AG10803 (cell line): ENCODE measurements around the gene RHEB.
A peak's percentile ranks its signal among the peaks of the same experiment; 100 is the strongest.

Experiments used
- DNase-seq: peaks from one replicate; pipeline ENCODE4 v3.0.0; 2010; ENCODE audit warnings: low read depth
- H3K4me3 ChIP-seq: 2 replicates; pipeline ENCODE4 v1.5.1; 2011; ENCODE audit warnings: mild to moderate bottlenecking, low read length, control low read depth
- TF ChIP-seq, protein P1 (sequence below): conservative IDR thresholded peaks from 2 replicates; pipeline ENCODE4 v1.5.1; 2011; ENCODE audit warnings: mild to moderate bottlenecking, low read length, control low read depth, inconsistent platforms

The RHEB gene

DNA sequence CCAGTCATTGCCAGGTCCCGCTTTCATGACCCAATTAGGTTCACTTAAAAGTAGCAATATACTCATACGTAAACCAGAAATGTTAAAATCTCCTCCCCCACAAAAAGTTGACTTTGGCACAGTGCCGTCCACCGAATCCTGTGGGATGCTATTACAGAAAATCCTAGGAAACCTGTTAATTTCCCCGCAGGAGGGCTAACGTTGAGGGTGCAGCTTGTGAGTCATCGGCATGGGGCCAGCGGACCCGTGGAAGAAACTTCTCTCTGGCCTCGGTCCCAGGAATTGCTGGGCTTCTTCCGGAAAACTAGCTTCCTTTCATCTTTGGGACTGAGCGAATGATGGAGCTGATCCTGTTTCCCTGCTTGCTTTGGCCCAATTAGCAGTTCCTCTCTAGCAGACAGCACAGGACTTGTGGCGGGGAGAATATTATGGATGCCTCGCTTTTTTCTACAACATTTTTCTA, 93.2 kb downstream of the RHEB start:
- TF ChIP-seq, protein P1, sequence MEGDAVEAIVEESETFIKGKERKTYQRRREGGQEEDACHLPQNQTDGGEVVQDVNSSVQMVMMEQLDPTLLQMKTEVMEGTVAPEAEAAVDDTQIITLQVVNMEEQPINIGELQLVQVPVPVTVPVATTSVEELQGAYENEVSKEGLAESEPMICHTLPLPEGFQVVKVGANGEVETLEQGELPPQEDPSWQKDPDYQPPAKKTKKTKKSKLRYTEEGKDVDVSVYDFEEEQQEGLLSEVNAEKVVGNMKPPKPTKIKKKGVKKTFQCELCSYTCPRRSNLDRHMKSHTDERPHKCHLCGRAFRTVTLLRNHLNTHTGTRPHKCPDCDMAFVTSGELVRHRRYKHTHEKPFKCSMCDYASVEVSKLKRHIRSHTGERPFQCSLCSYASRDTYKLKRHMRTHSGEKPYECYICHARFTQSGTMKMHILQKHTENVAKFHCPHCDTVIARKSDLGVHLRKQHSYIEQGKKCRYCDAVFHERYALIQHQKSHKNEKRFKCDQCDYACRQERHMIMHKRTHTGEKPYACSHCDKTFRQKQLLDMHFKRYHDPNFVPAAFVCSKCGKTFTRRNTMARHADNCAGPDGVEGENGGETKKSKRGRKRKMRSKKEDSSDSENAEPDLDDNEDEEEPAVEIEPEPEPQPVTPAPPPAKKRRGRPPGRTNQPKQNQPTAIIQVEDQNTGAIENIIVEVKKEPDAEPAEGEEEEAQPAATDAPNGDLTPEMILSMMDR = no peak
- DNase-seq = peak; percentile 79
- H3K4me3 ChIP-seq = no peak overlapping the region

DNA sequence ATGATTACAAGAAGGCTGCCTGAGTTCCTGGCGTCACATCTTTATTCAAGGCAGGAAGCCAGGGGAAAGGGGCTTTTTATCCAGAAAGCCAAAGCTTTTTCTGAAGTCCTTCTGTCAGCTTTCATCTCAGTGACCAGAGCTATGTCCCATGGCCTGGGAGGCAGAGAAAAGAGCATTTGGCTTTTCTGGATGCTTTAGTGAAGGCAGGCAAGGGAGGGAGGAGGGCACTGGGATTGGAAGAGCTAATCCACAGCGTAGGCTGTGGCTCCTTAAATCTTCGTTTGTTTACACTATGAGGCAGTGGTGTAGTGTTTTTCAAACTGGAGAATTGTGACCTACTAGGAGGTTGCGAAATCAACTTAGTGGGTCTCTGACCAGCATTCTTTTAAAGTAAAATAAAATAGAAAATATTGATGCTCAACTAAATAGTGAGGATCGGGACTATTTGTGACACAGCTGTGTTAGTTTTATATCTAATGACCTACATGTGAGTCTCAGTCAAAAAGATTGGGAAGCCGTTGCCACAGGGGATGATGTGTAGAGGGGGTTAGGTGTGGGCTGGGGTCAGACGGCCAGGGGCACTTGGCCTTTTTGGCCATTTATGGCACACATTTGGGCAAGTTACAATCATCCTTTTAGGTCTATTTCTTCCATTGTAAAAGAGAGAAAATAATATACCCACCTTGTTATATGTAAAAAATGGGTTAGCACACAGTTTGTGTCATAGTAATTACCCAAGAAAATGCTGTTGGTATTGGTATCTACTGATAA, 93.8 kb downstream of the RHEB start:
- peak; percentile 76 for DNase-seq
- no peak overlapping the region for H3K4me3 ChIP-seq
- TF ChIP-seq, protein P1 = no peak

DNA sequence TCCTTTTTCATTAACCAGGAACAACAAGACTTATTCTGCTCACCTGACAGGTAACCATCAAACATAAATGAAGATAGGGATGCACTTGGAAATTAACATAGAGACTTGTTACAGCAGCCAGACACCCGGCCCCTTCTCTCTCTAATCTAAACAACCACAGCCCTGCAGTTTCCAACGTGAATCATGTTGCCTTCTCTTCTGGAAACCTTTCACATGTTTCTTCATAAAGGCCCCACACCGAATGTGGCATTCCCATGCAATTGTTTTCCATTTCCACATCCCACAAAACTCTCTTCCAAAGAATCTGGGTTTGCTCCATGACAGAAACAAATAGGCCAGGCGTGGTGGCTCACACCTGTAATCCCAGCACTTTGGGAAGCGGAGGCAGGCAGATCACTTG, 94.9 kb downstream of the RHEB start:
- peak; percentile 30 for DNase-seq
- TF ChIP-seq, protein P1 = no peak
- no peak overlapping the region for H3K4me3 ChIP-seq

DNA sequence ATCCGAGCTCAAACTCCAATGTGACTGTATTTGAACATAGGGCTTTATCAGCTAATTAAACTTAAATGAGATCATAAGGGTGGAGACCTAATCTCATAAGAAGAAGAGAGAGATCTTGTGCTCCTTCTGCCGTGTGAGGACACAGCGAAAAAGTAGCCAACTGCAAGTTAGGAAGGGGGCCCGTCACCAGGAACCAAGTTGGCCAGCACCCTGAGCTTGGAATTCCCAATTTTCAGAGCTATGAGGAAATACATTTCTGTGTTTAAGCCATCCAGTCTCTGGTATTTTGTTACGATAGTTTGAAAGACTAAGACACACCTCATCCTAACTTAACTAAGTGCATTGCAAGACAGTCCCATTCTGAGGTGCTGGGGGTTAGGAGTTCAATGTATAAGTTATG, 95.8 kb downstream of the RHEB start:
- peak; percentile 10 for DNase-seq
- H3K4me3 ChIP-seq = no peak overlapping the region
- TF ChIP-seq, protein P1 = no peak

DNA sequence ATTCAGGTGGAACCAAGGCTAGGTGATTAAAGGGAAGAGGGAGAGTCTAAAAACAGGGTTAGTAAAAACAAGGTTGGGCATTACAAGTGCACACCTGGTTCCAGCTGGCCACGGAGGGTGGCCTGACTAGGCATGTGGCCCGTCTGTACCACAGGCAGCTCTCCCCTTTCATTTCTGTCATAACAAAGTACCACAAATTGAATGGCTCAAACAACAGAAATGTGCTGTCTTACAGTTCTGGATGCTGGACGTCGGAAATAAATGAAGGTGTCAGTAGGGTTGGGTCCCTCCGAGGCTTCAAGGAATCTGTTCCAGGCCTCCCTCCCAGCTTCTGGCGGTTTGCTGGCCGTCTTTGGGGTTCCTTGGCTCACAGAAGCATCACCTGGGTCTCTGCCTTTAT, 96.5 kb downstream of the RHEB start:
- no peak for DNase-seq
- H3K4me3 ChIP-seq = no peak overlapping the region
- TF ChIP-seq, protein P1 = no peak

DNA sequence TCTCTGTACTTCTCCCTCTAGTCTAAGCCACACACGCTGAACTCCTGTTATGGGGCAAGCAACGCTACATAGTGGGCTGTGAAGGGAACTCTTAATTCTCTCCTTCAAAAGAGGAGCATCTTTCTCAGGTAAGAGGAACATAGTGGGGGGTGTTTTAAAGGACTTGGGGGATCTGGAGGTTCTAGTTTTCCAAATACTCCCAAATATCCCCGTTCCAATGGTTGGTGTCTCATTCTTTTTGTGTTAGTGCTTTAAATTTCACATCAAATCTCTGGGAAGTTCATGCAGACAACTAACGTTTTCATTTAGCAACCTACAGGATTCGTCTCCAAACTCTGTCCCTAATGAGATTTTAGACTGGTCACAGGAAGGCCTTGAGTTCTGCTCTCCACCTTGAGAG, 97.5 kb downstream of the RHEB start:
- TF ChIP-seq, protein P1 = no peak
- DNase-seq = no peak
- no peak overlapping the region for H3K4me3 ChIP-seq

DNA sequence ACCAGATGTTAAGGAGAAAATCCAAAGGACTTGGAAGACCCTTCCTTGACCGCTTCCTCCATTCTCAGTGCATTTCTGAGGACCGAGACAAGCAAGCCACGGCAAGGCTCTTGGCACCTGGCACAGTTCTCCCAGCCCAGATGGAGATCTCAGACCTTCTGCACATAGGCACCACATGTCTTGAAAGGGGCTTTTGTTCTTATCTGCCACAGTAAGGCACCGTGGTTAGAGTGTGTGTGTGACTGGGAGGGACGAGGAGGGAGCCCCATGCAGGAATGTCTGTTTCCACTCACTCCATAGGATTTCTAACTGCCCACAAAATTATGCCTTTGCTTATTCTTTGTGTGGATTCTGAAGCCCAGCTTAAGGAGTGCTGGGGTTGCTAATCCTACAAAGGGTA, 99.6 kb downstream of the RHEB start:
- DNase-seq = no peak
- TF ChIP-seq, protein P1 = no peak
- no peak overlapping the region for H3K4me3 ChIP-seq
